Breast epithelium (tissue), 4 donors: ENCODE data around the gene E2F7. TPM values are rescaled to one million over a fixed set of nuclear protein-coding genes. Genes with fewer than 3 reads are reported as not detected.

Experiments used
- DNase-seq, 2 donors: peaks; one replicate each; pipeline ENCODE4 v3.0.0-alpha.2; 2019; ENCODE audit warnings: low spot score in 2 of 2
- H3K27ac ChIP-seq, 2 donors: fragments of 200-600 bp; sonication (generic) in 1 of 2; one replicate each; pipeline ENCODE4 v1.5.1; 2016 to 2019; ENCODE audit warnings: mild to moderate bottlenecking in 1 of 2
- H3K27me3 ChIP-seq, 2 donors: fragments of 200-600 bp; sonication (generic) in 1 of 2; one replicate each; pipeline versions ENCODE4 v1.5.1 to v1.6.0; 2017 to 2019; ENCODE audit warnings: control low read depth in 1 of 2, mild to moderate bottlenecking in 1 of 2
- H3K36me3 ChIP-seq: fragments of 200-600 bp; one replicate; pipeline ENCODE4 v1.5.1; 2019
- H3K4me1 ChIP-seq, 2 donors: fragments of 200-600 bp; sonication (generic); one replicate each; pipeline ENCODE4 v1.5.1; 2016 to 2019; ENCODE audit warnings: control low read depth in 1 of 2
- H3K4me3 ChIP-seq, 3 donors: fragments of 200-600 bp; sonication (generic); 1 replicate in 2 of 3; 2 replicates in 1 of 3; pipeline ENCODE4 v1.5.1; 2016 to 2019; ENCODE audit warnings: mild to moderate bottlenecking in 3 of 3, moderate library complexity in 2 of 3
- H3K9me3 ChIP-seq, 2 donors: fragments of 200-600 bp; sonication (generic) in 1 of 2; one replicate each; pipeline ENCODE4 v1.5.1; 2016 to 2019; ENCODE audit warnings: control low read depth in 1 of 2
- CTCF ChIP-seq, 3 donors: fragments of 450-650 bp; IDR thresholded peaks; one replicate each; pipeline ENCODE4 v1.5.1; 2016 to 2017; ENCODE audit warnings: antibody characterized with exemption in 3 of 3, mild to moderate bottlenecking in 3 of 3, moderate library complexity in 3 of 3
- POLR2A ChIP-seq: fragments of 450-650 bp; IDR thresholded peaks from one replicate; pipeline ENCODE4 v1.6.1; 2016; ENCODE audit warnings: antibody characterized with exemption, mild to moderate bottlenecking, moderate library complexity
- POLR2AphosphoS5 ChIP-seq, 3 donors: sonication (generic); formaldehyde crosslinking; IDR thresholded peaks; one replicate each; pipeline ENCODE4 v1.6.1; 2017; ENCODE audit warnings: antibody characterized with exemption in 3 of 3
- intact Hi-C: fragments of 100-400 bp; cut with DNase I; formaldehyde crosslinking; loops from one replicate; pipeline ENCODE4 v1.15.1; 2023; ENCODE audit warnings: low total_unique reads
- total RNA-seq, 3 donors: library from RNA; depleted of rRNA; stranded (reverse); fragments of >200 nt; gene quantifications; one replicate each; pipeline ENCODE4 v1.1.0, GENCODE V29; 2016

E2F7 gene
- total RNA-seq, 3 donors from 2014 or later: under 0.01 to 0.44 TPM; not detected in 1

GRCh38 chr12:77032406-77032805, 33.0 kb downstream of the E2F7 start:
- H3K27me3 ChIP-seq: no peaks in the 10 kb centered on the region
- no peaks in the 10 kb centered on the region for H3K36me3 ChIP-seq
- H3K27ac ChIP-seq: no peak overlapping the region
- intact Hi-C loops: no loop called here
- no peaks in the 10 kb centered on the region for H3K4me1 ChIP-seq
- H3K9me3 ChIP-seq: no peaks in the 10 kb centered on the region
- no peak for DNase-seq
- TF ChIP-seq POLR2A (no peak), CTCF (IDR thresholded peaks at IDR 0.05) (no peak), POLR2AphosphoS5 (IDR thresholded peaks at IDR 0.05) (no peak)
- H3K4me3 ChIP-seq: no peak overlapping the region

GRCh38 chr12:77031745-77032144, 33.6 kb downstream of the E2F7 start:
- DNase-seq: no peak
- Histone ChIP-seq H3K4me3 (no peak overlapping the region), H3K9me3 (no peaks in the 10 kb centered on the region), H3K4me1 (no peaks in the 10 kb centered on the region), H3K36me3 (no peaks in the 10 kb centered on the region), H3K27me3 (no peaks in the 10 kb centered on the region), H3K27ac (no peak overlapping the region)
- no peak for TF ChIP-seq POLR2AphosphoS5 (IDR thresholded peaks at IDR 0.05)
- TF ChIP-seq POLR2A: no peak
- TF ChIP-seq CTCF (IDR thresholded peaks at IDR 0.05): no peak
- intact Hi-C loops: no loop called here

- no peaks in the 10 kb centered on the region for H3K27me3 ChIP-seq
- no peaks in the 10 kb centered on the region for H3K4me1 ChIP-seq
- intact Hi-C loops: no loop called here
- TF ChIP-seq CTCF (IDR thresholded peaks at IDR 0.05) (no peak), POLR2A (no peak), POLR2AphosphoS5 (IDR thresholded peaks at IDR 0.05) (no peak)
- no peaks in the 10 kb centered on the region for H3K36me3 ChIP-seq
- no peaks in the 10 kb centered on the region for H3K9me3 ChIP-seq
- no peak overlapping the region for H3K27ac ChIP-seq
- no peak overlapping the region for H3K4me3 ChIP-seq
- no peak for DNase-seq
Observed at GRCh38 chr12:77025782-77026314, 39.5 kb downstream of the E2F7 start.

GRCh38 chr12:77023501-77023900, 41.9 kb downstream of the E2F7 start:
- TF ChIP-seq POLR2AphosphoS5 (IDR thresholded peaks at IDR 0.05) (no peak), POLR2A (no peak), CTCF (IDR thresholded peaks at IDR 0.05) (no peak)
- Histone ChIP-seq H3K36me3 (no peaks in the 10 kb centered on the region), H3K27ac (no peak overlapping the region), H3K27me3 (no peaks in the 10 kb centered on the region), H3K4me1 (no peaks in the 10 kb centered on the region), H3K9me3 (no peaks in the 10 kb centered on the region), H3K4me3 (no peak overlapping the region)
- DNase-seq: no peak
- intact Hi-C loops: no loop called here

GRCh38 chr12:77019920-77020319, 45.4 kb downstream of the E2F7 start:
- TF ChIP-seq CTCF (IDR thresholded peaks at IDR 0.05) (no peak), POLR2AphosphoS5 (IDR thresholded peaks at IDR 0.05) (no peak), POLR2A (no peak)
- no peak for DNase-seq
- no peaks in the 10 kb centered on the region for H3K9me3 ChIP-seq
- H3K27ac ChIP-seq: no peak overlapping the region
- no peak overlapping the region for H3K4me3 ChIP-seq
- no peaks in the 10 kb centered on the region for H3K36me3 ChIP-seq
- no peaks in the 10 kb centered on the region for H3K27me3 ChIP-seq
- no peaks in the 10 kb centered on the region for H3K4me1 ChIP-seq
- intact Hi-C loops: no loop called here
